ENCODE measurements around the gene SIX3.

DNA sequence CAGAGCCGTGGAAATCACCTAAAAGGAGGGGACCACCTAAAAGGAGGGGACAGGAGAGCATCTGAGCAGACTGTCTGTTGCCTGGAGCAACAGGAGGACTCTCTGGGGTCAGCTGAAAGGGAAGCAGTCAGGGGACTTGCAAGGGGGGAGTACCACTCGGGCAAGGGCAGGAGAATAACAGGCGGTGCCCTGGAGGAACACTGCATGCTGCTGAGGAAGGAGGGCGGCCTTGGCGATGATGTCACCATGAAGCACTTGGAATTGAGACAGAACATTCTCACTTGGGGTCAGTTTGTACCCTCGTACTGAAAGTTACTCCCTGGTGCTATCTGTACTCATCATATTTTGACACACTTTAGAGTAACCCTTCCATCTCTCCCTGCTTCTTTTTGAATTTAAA, 18.4 kb downstream of the SIX3 start:
- TF ChIP-seq POLR2A (IDR thresholded peaks at IDR 0.05) (no peak), EP300 (IDR thresholded peaks at IDR 0.05) (no peak)
- TF ChIP-seq, protein P1, sequence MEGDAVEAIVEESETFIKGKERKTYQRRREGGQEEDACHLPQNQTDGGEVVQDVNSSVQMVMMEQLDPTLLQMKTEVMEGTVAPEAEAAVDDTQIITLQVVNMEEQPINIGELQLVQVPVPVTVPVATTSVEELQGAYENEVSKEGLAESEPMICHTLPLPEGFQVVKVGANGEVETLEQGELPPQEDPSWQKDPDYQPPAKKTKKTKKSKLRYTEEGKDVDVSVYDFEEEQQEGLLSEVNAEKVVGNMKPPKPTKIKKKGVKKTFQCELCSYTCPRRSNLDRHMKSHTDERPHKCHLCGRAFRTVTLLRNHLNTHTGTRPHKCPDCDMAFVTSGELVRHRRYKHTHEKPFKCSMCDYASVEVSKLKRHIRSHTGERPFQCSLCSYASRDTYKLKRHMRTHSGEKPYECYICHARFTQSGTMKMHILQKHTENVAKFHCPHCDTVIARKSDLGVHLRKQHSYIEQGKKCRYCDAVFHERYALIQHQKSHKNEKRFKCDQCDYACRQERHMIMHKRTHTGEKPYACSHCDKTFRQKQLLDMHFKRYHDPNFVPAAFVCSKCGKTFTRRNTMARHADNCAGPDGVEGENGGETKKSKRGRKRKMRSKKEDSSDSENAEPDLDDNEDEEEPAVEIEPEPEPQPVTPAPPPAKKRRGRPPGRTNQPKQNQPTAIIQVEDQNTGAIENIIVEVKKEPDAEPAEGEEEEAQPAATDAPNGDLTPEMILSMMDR (IDR thresholded peaks at IDR 0.05) = no peak
